Measurements from ENCODE around the gene TMCC1.
"Not testable (repeated sequence)": the region's sequence is repeated elsewhere in the genome, so short reads cannot be mapped to it uniquely, and the experiment has no call there.

TMCC1 gene

DNA sequence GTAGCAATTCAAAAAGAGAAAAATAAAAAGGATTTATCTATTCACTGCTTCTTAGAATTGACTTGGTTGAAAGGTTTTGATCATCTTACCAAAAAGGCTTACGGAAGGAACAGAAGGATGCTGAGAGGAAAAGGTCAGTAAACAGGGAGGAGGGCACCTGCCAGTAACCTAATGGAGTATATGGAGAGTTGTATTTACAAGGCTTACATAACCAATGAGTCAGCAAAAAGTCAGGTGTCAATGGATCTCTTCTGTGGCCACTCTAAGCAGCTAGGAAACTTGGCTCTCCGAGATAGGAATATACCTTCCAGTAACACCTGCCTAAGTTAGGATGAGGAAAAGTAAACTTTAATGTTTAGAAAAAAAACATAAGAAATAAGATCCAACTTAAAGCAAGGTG lies 206.6 kb downstream of the TMCC1 start:
- DNase-seq (ENCODE audit: low spot score), result peak; percentile 26

DNA sequence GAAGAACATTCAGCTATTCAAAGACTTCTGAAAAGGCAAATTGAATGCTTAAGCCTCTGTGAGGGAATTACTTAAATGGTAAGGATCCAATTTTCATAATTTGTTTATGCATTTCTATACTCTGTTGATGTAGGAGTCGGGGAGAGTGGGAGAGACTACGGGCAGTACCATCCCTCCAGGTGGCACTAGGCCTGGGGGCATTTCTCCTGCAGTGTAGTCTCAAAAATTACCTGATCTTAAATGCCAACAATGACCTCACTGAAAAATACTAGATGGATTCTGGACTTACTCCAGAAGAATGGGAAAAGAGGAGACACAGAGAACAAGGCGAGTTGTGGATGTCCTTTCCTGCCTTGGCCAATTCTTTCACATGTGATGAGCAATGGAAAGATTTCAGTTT lies 209.2 kb downstream of the TMCC1 start:
- no peak for DNase-seq (ENCODE audit: low spot score)

DNA sequence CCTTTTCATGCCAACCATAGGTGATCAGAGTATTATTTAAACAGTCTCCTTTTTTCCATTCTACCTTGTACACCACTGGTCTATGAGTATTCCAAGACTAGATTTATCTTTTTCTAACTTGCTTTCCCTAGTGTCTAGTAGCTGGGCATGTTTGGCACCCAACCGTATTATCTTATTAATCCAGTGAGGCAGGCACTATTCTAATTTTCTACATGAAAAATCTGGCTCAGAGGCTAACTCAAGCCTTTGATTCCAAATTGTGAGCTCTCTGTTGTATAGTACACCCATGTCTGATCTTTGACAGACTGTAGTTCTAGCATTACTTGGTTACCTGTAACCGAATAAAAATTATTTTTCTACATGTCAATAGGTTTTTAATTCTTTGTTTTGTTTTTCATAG lies 210.3 kb downstream of the TMCC1 start:
- no peak for DNase-seq (ENCODE audit: low spot score)

DNA sequence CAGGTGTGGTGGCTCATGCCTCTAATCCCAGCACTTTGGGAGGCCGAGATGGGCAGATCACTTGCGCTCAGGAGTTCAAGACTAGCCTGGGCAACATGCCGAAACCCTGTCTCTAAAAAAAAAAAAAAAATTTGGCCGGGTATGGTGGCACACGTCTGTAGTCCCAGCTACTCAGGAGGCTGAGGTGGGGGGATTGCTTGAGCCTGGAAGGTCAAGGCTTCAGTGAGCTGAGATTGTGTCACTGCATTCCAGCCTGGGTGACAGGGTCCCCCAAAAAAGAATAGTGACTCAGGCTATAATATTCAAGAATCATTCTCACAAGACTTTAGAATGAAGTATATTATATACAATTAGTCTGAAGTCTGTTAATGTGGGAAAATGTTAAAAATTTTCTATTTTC lies 216.5 kb downstream of the TMCC1 start:
- no peak for DNase-seq (ENCODE audit: low spot score)

DNA sequence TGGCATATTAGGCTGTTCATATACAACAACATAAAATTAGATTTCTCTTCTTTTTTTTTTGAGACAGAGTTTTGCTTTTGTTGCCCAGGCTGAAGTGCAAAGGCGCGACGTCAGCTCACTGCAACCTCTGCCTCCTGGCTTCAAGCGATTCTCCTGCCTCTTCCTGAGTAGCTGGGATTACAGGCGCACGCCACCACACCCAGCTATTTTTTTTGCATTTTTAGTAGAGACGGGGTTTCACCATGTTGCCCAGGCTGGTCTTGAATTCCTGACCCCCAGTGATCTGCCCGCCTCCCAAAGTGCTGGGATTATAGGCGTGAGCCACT lies 218.8 kb downstream of the TMCC1 start:
- DNase-seq (ENCODE audit: low spot score), result not testable (repeated sequence)

DNA sequence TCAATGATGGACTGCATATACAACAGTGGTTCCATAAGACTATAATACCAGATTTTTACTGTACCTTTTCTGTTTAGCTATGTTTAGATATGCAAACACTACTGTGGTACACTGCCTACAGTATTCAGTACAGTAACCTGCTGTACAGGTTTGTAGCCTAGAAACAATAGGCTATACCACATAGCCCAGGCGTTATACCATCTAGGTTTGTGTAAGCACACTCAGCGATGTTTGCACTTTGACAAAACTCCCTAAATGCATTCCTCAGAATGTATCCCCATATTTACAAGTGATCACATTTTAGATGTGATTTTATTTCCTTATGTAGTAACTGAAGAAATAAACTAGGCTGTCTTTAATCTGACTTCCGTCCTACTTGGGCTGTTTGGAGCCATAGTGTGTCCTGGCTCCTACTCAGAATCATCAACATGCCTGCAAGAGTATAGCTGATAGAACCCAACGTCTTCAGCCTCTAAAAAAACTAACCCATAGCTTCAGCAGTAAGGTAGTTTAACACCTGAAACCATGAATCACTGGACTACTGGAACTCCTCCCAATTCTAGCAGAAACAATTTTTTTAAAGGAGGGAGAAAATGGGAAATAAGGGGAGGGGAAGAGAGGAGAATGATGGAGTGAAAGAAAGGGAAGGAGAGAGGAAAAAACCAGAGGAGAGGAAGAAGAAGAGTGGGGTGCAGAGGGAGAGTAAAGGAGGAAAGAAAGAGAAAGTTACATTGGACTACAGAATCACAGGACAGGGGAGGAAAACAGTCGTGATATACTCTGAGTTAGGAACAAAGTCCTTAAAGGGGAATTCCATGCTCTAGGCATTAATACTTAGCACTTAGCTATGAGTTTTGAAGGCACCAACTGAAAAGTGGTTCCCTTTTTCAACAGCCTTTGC lies 219.4 kb downstream of the TMCC1 start:
- DNase-seq (ENCODE audit: low spot score), result no peak

DNA sequence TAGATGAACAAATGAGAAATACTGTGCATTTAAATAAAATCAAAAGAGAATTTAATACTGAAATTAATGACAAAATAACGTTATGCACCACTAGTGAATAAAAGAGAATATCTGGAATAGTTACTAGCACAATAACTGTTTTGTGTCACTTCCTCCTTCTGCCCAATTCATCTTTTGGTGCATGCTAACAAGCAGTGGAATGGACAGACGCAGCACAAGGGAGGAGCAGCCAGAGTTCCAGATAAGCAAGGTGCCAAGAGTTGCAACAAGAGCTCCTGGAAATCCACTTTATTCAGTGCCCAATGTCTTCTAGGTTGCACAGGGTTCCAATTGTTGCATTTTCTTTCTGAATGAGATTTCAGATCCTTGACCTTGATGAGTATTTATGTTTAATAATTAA lies 220.5 kb downstream of the TMCC1 start:
- DNase-seq (ENCODE audit: low spot score), result no peak

DNA sequence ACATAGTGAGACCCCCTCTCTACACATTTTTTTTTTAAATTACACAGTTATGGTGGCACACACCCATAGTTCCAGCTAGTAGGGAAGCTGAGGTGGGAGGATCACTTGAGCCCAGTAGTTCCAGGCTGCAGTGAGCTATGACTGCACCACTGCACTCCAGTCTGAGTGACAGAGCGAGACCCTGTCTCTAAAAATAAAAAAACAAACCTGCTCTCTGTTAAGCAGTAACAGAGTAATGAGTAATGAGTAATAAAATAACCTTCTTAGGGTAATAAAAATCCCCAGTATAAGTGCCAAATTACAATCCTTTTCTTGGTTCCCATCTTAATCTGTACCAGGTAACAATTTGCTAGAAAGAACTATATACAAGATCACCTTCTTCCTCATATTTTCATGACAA lies 221.1 kb downstream of the TMCC1 start:
- DNase-seq (ENCODE audit: low spot score), result no peak

DNA sequence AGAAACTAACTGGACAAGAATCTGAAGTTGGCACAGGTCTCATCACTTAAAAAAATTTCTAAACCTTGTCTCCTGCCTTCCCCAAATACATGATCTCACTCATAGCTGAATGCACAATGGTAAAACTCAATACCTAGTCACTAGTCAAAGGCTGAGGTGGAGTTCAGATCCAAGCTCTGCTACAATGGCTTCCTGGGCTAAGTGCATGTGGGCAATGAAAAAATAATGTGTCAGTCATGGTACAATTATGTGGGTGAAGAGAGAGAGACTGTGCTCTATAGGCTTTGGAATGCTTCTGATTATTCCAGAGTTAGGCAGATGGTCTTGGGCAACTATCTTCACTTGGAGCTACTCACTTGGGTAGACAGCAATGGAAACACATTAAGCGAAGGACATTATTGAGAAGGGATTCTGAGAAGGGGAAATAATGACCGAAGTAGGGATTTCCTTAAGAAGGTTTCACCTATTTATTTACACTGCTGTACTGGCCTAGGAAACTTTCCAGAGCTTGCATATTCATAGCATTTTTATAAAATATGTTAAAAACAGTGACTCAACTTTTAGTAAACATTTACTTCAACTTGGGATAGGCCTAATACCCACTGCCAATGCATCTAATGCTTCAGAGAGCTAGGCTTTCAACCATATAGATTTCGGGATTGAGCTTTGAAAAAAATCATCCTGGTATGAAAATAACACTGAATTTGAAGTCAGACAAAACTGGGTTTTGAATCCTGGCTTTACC lies 228.3 kb downstream of the TMCC1 start:
- no peak for DNase-seq (ENCODE audit: low spot score)

DNA sequence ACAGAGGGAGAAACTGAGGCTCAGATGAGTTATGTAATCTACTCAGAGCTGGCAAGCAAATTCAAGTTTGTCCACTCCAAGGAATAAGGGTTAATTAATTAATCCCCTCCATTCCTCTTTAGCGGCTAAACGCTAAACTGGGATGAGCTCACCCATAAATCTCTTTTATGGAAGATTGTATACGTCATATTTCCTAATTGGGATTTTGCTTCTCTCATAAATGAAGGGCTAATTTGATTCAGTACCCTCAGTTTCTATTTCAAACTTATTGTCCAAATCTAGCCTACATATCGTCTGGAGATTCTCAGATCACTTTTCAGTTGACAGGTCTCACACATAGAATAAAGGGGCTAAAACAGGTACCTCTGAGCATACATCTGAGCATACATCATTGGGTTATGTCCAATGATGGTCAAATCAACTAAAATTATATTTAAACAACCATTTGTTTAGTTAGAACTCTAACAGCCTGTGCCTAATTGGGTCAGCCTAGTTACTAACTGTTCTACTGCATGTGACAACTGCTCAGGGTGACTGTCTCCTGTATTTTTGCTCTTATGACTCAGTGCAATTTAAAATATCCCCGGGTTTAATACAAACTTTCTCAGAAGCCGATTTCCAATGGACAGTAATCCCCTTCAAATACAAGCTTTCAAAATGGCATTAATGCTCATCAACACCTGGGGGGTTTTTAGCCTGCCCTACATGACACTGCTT lies 229.4 kb downstream of the TMCC1 start:
- DNase-seq (ENCODE audit: low spot score), result no peak

DNA sequence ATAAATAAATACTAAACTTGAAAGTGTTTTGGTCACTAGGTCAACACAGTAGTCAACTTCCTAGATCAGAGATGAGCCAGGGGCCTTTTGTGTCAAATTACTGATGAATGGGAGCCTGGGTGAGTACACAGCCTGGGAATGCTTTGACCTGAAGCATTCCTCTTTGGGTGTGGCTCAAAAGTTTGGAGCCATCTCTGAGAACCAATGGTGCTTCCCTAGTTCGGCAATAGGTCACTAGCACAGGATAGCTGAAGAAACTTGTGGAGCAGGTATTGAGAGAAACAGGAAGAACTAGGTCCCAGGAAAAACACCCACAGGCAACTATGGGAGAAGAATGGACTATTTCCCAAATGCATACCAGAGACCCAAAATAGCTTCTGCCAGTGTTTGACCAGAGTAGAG lies 230.5 kb downstream of the TMCC1 start:
- DNase-seq (ENCODE audit: low spot score), result peak; percentile 87

DNA sequence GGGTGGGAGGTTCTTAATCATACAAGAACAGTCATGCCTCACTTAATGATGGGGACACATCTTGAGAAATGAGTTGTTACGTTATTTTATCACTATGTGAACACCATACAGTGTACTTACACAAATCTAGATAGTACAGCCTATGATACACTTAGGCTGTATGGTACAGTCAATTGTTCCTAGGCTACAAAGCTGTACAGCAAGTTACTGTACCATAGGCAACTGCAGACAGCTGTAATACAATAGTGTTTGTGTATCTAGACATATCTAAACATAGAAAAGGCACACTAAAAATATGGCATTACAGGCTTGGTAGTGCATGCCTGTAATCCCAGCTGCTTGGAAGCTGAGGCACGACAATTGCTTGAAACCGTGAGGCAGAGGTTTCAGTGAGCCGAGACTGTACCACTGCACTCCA lies 231.3 kb downstream of the TMCC1 start:
- no peak for DNase-seq (ENCODE audit: low spot score)

DNA sequence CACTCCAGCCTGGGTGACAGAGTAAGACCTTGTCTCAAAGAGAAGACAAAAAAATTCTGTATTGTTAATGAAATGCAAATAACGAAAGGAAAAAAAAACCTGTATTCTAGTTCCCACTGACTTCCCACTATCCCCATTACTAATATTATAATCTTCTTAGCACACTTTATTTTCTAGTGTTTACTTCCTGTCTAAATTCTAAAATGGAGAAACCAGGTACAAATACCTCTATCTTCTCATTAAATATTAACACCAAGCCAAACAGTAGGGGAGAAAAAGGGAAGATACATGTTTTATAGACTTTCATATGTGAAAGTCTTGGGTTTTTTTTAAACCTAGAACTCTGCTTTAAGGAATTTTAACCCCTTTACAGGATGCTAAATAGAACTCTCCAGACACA lies 231.7 kb downstream of the TMCC1 start:
- DNase-seq (ENCODE audit: low spot score), result no peak

DNA sequence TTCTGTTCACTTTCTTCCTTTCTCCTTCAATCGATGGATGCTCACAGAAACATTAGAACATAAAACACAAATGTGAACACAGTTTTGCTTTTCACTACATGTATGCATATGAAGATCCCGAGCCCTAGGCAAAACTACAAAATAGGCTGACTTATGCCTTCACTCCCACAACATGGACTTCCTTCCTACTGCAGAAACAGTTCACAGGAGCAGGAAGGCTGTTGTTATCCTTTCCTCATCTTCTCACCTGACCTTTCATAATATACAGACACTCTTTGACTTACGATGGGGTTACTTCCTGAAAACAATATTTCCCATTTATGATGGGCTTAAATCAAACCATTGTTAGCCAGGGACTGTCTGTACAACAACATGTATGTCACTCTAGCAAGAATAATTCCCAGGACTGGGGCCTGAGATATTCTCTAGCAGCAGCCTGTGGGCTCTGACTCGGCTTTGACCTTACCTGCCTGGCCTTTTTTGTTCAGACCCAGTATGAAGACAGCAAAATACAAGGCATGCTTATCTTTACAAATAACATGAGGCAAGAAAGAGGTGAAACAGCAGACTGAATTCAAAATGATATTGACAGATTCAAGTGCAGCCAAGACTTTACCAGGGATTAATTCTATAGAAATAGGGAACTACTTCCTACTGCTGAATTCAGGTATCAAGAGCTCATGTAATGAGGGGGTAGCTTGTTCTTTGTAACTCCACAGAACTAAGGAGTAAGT lies 235.2 kb downstream of the TMCC1 start:
- no peak for DNase-seq (ENCODE audit: low spot score)

DNA sequence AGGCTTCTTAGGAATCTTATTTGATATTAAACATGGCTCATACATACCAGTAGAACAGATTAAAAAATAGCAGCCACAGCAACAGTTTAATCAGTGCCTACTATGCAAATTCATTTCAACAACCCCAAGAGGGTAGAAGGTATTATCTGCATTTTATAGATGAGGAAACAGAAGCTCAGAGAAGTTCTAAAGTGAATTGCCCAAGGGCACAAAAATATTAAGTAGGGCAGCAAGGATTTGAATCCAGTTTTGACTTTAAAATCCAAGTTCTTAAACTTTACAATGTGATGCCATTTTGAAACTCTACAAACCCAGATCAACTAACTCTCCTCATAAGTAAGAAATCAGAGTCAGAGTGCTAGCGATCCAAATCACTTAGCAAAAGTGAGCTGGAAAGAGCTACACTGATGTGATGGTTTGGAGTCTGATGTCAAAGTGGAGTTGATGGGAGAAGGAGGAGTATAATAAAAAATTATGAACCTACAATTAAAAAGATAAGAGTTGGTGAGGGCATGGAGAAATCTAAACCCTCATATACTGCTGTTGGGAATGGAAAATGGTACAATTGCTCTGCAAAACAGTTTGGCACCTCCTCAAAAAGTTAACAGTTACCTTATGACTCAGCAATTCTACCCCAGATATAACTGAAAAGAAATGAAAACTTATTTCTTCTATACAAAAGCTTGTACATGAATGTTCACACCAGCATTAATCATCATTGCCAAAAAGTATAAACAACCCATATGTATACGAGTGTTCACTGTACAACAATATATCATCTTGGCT lies 236.1 kb downstream of the TMCC1 start:
- no peak for DNase-seq (ENCODE audit: low spot score)

DNA sequence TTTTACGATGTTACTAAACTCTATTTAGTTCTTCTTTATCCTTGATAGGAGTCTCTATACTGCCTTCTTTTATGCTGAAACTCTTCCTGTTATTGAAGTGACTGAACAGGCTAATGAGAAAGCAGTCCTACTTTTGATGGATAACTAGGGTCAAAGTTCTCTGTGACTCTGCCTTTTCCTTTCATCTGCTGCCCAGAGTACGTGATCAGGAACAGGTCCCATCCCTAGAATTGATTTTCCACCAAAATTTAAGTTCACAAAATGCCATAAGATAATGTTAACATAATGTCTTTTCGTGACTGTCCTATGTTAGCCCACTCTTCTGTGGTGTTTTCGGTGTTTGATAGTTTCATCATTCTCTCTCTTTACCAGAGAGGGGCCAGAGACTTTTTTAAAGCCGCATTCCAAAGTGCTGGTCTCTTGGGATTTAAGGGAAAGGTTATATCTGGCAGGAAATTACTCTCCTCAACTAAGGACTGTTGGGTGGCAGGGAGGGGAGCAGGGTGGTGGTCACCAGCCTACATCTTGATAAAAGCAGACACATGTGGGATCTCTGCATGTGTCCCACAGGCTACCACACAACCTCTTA lies 236.8 kb downstream of the TMCC1 start:
- peak; percentile 67 for DNase-seq (ENCODE audit: low spot score)

DNA sequence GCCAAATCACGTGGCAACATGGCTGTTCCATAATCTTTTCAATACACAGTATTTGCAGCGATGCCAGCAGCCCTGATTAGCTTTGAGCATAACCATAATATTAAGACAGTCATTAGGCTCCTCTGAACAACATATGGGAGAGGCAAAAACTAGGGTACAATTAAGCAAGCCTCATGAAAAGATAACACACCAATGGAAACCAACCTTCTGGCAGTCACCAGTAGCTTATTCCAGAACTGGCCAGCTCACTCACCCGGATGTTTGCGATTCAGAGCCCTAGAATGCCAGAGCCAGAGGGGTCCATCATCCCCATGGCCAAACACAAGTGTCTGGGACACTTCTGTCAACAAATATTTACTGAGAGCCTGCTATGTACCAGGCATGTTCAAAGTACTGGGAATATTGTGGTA lies 238.2 kb downstream of the TMCC1 start:
- DNase-seq (ENCODE audit: low spot score), result no peak

DNA sequence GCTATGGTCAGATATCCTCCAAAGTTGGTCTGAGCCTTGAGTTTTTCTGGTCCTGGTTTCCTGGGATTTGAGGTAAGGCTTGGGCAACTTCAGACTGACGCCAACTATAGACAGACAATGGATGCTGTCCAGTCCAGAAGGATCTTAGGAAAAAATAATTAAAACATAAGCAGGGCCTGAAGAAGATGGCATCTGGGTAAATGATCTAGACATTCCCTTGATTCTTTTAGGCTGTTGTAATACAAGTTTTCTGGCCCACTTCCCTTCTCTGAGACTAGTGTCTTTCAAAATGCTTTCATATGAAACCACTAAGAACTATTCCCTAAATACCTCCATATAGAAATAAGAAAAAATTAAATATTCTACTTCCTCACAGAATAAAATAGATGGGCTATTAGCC lies 239.4 kb downstream of the TMCC1 start:
- no peak for DNase-seq (ENCODE audit: low spot score)

DNA sequence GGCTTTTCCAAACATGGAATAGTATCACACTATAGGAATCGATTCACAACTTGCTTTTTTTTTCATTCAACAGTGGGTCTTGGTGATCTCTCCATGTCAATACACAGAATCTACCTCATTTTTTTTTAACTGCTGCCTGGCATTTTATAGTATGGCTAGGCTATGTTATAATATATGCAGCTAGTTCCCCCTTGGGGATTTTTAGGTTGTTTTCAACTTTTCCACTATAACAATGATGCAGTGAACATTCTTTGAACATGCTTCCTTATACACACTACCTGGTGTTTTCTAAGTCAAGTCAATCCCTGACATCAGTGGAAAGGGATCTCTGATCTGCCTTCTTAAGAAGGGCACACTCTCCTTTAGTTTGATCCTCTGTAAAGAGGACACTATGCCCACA lies 240.5 kb downstream of the TMCC1 start:
- DNase-seq (ENCODE audit: low spot score), result no peak

DNA sequence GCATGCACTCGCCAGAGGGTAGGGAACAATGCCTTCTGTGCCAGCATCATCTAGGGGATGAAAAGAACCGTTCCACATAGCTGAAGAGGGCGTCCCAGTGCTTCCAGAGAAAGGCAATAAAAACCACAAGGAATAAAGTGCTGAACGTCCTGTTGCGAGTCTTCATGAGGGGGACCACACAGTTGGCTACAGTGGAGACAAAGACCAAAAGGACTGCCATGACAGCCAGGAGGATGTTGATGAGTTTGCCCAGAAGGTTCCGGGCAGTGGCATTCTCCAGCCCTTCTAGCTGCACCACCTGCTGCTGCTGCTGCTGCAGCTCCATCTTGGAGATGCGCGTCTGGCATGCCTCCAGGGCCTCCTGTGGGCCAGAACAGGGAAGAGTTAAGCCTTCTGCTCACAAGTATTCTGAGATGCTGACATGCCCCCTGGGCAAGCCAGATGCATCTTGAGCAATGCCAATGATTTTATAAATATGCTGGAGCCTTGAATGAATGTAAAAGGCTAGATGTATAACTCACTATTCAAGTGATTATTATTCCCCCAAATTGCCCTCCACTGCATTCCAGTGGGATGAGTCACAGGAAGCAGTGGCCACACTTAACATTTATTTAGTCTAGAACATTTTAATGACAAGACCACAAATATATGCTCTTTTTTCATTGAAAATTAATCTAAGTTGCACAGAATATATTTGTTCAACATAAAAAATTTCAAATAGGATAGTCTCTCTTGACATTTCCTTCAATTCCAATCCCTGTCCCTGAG lies 241.9 kb downstream of the TMCC1 start:
- peak; percentile 64 for DNase-seq (ENCODE audit: low spot score)

All from LoVo (cell line).